ENCODE data around the gene ADRA2B.

Gene ADRA2B

GRCh38 chr2:96103187-96103601 is 13.2 kb downstream of the ADRA2B start:
- no peak for DNase-seq

- no peak for DNase-seq
Observed at GRCh38 chr2:96102596-96103186, 13.7 kb downstream of the ADRA2B start.

GRCh38 chr2:96100893-96101304 is 15.5 kb downstream of the ADRA2B start:
- no peak for DNase-seq

GRCh38 chr2:96099861-96100798 is 16.2 kb downstream of the ADRA2B start:
- no peak for DNase-seq

- DNase-seq = no peak
Observed at GRCh38 chr2:96098900-96099590, 17.3 kb downstream of the ADRA2B start.

GRCh38 chr2:96097951-96098823 is 18.2 kb downstream of the ADRA2B start:
- no peak for DNase-seq

- no peak for DNase-seq
Observed at GRCh38 chr2:96097441-96097840, 18.9 kb downstream of the ADRA2B start.

- DNase-seq = no peak
Observed at GRCh38 chr2:96095116-96095636, 21.2 kb downstream of the ADRA2B start.

GRCh38 chr2:96093528-96093927 is 22.8 kb downstream of the ADRA2B start:
- DNase-seq = no peak

- no peak for DNase-seq
Observed at GRCh38 chr2:96092951-96093350, 23.4 kb downstream of the ADRA2B start.

GRCh38 chr2:96092573-96092877 is 23.8 kb downstream of the ADRA2B start:
- DNase-seq = no peak

- DNase-seq = no peak
Observed at GRCh38 chr2:96091711-96092572, 24.4 kb downstream of the ADRA2B start.

GRCh38 chr2:96091141-96091710 is 25.1 kb downstream of the ADRA2B start:
- no peak for DNase-seq

GRCh38 chr2:96090196-96090926 is 26.0 kb downstream of the ADRA2B start:
- DNase-seq = no peak

- no peak for DNase-seq
Observed at GRCh38 chr2:96089356-96090195, 26.8 kb downstream of the ADRA2B start.

GRCh38 chr2:96088340-96089335 is 27.7 kb downstream of the ADRA2B start:
- no peak for DNase-seq

- no peak for DNase-seq
Observed at GRCh38 chr2:96087130-96087529, 29.2 kb downstream of the ADRA2B start.
